ENCODE measurements around the gene SPACA6. TPM values are rescaled to one million over a fixed set of nuclear protein-coding genes. Genes with fewer than 3 reads are reported as not detected.

Gene SPACA6
- total and polyA plus RNA-seq, 10 of the 15 experiments (the other 5 are each of a cell fraction or from before 2014, with no cell fraction given), result 0.31 to 6.5 (median 1.7) TPM

DNA sequence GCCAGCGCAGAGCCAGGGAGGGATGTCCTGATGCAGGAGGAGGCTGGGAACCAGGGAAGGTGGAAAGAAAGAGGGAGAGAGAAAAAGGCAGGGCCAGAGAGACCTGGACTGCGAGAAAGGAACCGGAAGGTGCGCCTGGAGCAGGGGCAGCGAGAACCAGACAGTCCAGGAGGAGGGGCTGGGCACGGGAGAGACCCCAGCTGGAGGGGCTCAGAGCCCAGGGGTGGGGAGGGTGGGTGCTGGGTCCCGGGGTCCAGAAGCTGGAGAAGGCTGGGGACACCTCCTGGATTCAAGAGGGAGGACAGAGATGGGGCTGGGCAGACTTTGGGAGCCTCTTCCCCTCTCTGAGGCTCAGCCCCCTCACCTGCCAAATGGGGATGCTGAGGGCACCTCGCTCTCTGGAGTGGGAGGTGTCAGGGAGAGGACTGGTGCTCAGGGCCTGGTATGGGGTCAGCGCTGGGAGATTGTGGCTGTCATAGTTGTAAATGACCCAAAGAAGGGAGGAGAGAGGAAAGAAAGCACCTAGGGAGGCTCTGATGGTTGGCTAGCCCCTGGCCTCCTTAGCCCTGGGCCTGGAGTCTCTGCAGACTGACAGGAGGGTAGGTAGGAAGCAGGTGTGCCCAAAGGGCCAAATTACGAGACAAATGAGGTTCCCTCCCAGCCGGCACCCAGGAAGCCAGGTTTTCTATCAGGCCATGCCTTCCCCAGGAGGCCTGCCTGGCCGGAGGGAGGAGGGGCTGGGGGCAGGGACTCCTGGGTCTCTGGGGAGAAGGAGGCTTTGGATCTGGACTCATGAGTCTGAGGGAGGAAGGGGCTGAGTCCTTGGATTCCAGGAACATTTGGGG is 1.3 kb upstream of the SPACA6 start:
- 40% methylated on average over 9 of the region's 12 CpGs for WGBS (ENCODE audit: insufficient coverage, insufficient replicate concordance, low lambda C conversion rate, missing lambda C conversion rate)
- H2AFZ ChIP-seq (ENCODE audit: control insufficient read depth, low read depth, low read length), result no peak overlapping the region
- H3K27ac ChIP-seq (ENCODE audit: control insufficient read depth, insufficient read depth), result no peak overlapping the region
- no peaks in the 10 kb centered on the region for H3K79me2 ChIP-seq (ENCODE audit: control insufficient read depth, insufficient read depth, low read length)
- SMC1A ChIA-PET (ENCODE audit: uncharacterized antibody, unreplicated experiment), result no interaction called here
- RAD21 ChIA-PET (ENCODE audit: unreplicated experiment), result no interaction called here
- H3K9me3 ChIP-seq (replicated peaks; ENCODE audit: control insufficient read depth, insufficient read depth, low read length), result no peaks in the 10 kb centered on the region
- H3K9ac ChIP-seq (ENCODE audit: control insufficient read depth, insufficient read depth, low read length), result no peak overlapping the region
- H3K4me1 ChIP-seq (ENCODE audit: control insufficient read depth, insufficient read depth, low read length), result no peaks in the 10 kb centered on the region
- no TSS peak for BruUV-seq (replicated peaks)
- POLR2A ChIA-PET, result no interaction called here
- in situ Hi-C loops (cut with MboI) (no loop called here), intact Hi-C loops (cut with micrococcal nuclease; ENCODE audit: unreplicated experiment) (no loop called here)
- DNase-seq (ENCODE audit: low read depth, low spot score) (no peak), FAIRE-seq (no peak), ATAC-seq (no peak)
- H3K4me3 ChIP-seq, result no peak overlapping the region
- H3K27me3 ChIP-seq (replicated peaks in 1 of 2; ENCODE audit: control insufficient read depth in 2 of 2, insufficient read depth in 2 of 2, low read length in 1 of 2), result peaks cover 3 to 9% of the 10 kb centered on the region in 2 experiments
- no peak for TF ChIP-seq EGR1 (IDR thresholded peaks at IDR 0.05; ENCODE audit: borderline replicate concordance in 1 of 2, low read depth in 2 of 2, low read length in 2 of 2)
- TF ChIP-seq YBX1 (IDR thresholded peaks at IDR 0.05), result no peak
- no peak for TF ChIP-seq HCFC1 (IDR thresholded peaks at IDR 0.05; ENCODE audit: low read length)
- no peak for TF ChIP-seq NFXL1 (IDR thresholded peaks at IDR 0.05; ENCODE audit: borderline replicate concordance)
- no peak for TF ChIP-seq SUPT20H (IDR thresholded peaks at IDR 0.05; ENCODE audit: borderline replicate concordance, control insufficient read depth, low read depth, low read length)
- no peak for TF ChIP-seq EED (IDR thresholded peaks at IDR 0.05; ENCODE audit: low read depth)
- TF ChIP-seq RBBP5 (conservative IDR thresholded peaks at IDR 0.05), result no peak
- no peak for TF ChIP-seq RELA (IDR thresholded peaks at IDR 0.05; ENCODE audit: borderline replicate concordance, partially characterized antibody)
- no peak for TF ChIP-seq NR2C1 (IDR thresholded peaks at IDR 0.05)
- TF ChIP-seq TCF12 (IDR thresholded peaks at IDR 0.05; ENCODE audit: low read depth, low read length), result no peak
- CTCF ChIA-PET, result no interaction called here
- H4K20me1 ChIP-seq (ENCODE audit: control insufficient read depth, insufficient read depth), result no peaks in the 10 kb centered on the region
- H3K36me3 ChIP-seq (ENCODE audit: control insufficient read depth in 2 of 2, insufficient read depth in 2 of 2, low read length in 1 of 2), result no peaks in the 10 kb centered on the region
- H3K4me2 ChIP-seq (ENCODE audit: control insufficient read depth, insufficient read depth), result no peak overlapping the region

All from GM12878 (cell line).